ENCODE measurements around the gene STPG4.
"Not testable (repeated sequence)": the region's sequence is repeated elsewhere in the genome, so short reads cannot be mapped to it uniquely, and the experiment has no call there.

The STPG4 gene

GRCh38 chr2:47124740-47125139 lies 30.4 kb downstream of the STPG4 start:
- not testable (repeated sequence) for DNase-seq

- DNase-seq: not testable (repeated sequence)
Measured at GRCh38 chr2:47120424-47120823, 34.7 kb downstream of the STPG4 start.

- no peak for DNase-seq
Measured at GRCh38 chr2:47119001-47119400, 36.1 kb downstream of the STPG4 start.

GRCh38 chr2:47118581-47118980 lies 36.5 kb downstream of the STPG4 start:
- DNase-seq: no peak

GRCh38 chr2:47112665-47113435 lies 42.3 kb downstream of the STPG4 start:
- DNase-seq: no peak

- no peak for DNase-seq
Measured at GRCh38 chr2:47109680-47110079, 45.4 kb downstream of the STPG4 start.

- no peak for DNase-seq
Measured at GRCh38 chr2:47109007-47109375, 46.1 kb downstream of the STPG4 start.

GRCh38 chr2:47108267-47109006 lies 46.7 kb downstream of the STPG4 start:
- not testable (repeated sequence) for DNase-seq

- not testable (repeated sequence) for DNase-seq
Measured at GRCh38 chr2:47107201-47107600, 47.9 kb downstream of the STPG4 start.

GRCh38 chr2:47106231-47106630 lies 48.9 kb downstream of the STPG4 start:
- not testable (repeated sequence) for DNase-seq

- not testable (repeated sequence) for DNase-seq
Measured at GRCh38 chr2:47099712-47100111, 55.4 kb downstream of the STPG4 start.

GRCh38 chr2:47098953-47099352 lies 56.2 kb downstream of the STPG4 start:
- DNase-seq: no peak

- no peak for DNase-seq
Measured at GRCh38 chr2:47097563-47097962, 57.5 kb downstream of the STPG4 start.

GRCh38 chr2:47096451-47096850 lies 58.7 kb downstream of the STPG4 start:
- DNase-seq: no peak

GRCh38 chr2:47095349-47096020 lies 59.6 kb downstream of the STPG4 start:
- no peak for DNase-seq

- no peak for DNase-seq
Measured at GRCh38 chr2:47094511-47095142, 60.5 kb downstream of the STPG4 start.

GRCh38 chr2:47093626-47094025 lies 61.5 kb downstream of the STPG4 start:
- DNase-seq: no peak

- DNase-seq: no peak
Measured at GRCh38 chr2:47092465-47092864, 62.6 kb downstream of the STPG4 start.

GRCh38 chr2:47091118-47091517 lies 64.0 kb downstream of the STPG4 start:
- DNase-seq: no peak

- no peak for DNase-seq
Measured at GRCh38 chr2:47089083-47089464, 66.0 kb downstream of the STPG4 start.

- no peak for DNase-seq
Measured at GRCh38 chr2:47088371-47089082, 66.6 kb downstream of the STPG4 start.

- DNase-seq: no peak
Measured at GRCh38 chr2:47087051-47087450, 68.1 kb downstream of the STPG4 start.

GRCh38 chr2:47086571-47086970 lies 68.5 kb downstream of the STPG4 start:
- no peak for DNase-seq

All from KG1 (cell line).